Endothelial cell of umbilical vein (primary cell): Measurements from ENCODE around the gene TMEM74B. TPM values are rescaled to one million over a fixed set of nuclear protein-coding genes. Genes with fewer than 3 reads are reported as not detected.

ENCODE experiments used
- BruUV-seq: library from RNA; stranded (reverse); fragments of 400-500 nt; replicated peaks from 2 replicates; lab custom pipeline; 2021; lab: Mats Ljungman, UMichigan
- CTCF ChIA-PET: fragments of 300-600, 350-600 bp; sonication (Branson Sonifier 250); formaldehyde crosslinking; loops from one replicate; lab custom pipeline; 2021; ENCODE audit warnings: antibody characterized with exemption, inconsistent platforms; lab: Charles Lee
- POLR2A ChIA-PET: fragments of 300-600, 350-600 bp; sonication (Branson Sonifier 250); formaldehyde crosslinking; loops from one replicate; lab custom pipeline; 2021; ENCODE audit warnings: antibody characterized with exemption, inconsistent platforms; lab: Charles Lee
- DNase-seq: peaks from one replicate; pipeline ENCODE4 v3.0.0-alpha.2; 2011; ENCODE audit warnings: low read depth, low spot score
- FAIRE-seq: peaks from 2 replicates; lab custom pipeline; 2011; peaks lifted over from hg19 to GRCh38; lab: Jason Lieb, UNC
- H2AFZ ChIP-seq: 2 replicates; pipeline ENCODE4 v1.6.0; 2012; ENCODE audit warnings: low read depth, low read length, control low read depth, inconsistent platforms
- H3K27ac ChIP-seq: 2 replicates; pipeline ENCODE4 v1.5.1; 2011; ENCODE audit warnings: low read depth, mild to moderate bottlenecking, control low read depth, low read length, moderate library complexity; ENCODE audit not compliant: insufficient read depth
- H3K27me3 ChIP-seq, 2 experiments: 2 replicates each; pipeline versions ENCODE4 v1.6.0 to v1.6.1; 2011; ENCODE audit warnings: low read length in 2 of 2, mixed read lengths in 1 of 2; ENCODE audit not compliant: control insufficient read depth in 2 of 2, insufficient read depth in 2 of 2
- H3K36me3 ChIP-seq, 2 experiments: 2 replicates in 1 of 2; 3 replicates in 1 of 2; pipeline ENCODE4 v1.5.1; 2011; ENCODE audit warnings: low read length in 2 of 2, mild to moderate bottlenecking in 1 of 2, moderate library complexity in 1 of 2; ENCODE audit not compliant: control insufficient read depth in 2 of 2, insufficient read depth in 2 of 2; ENCODE audit errors: extremely low read depth in 1 of 2
- H3K4me1 ChIP-seq: 3 replicates; pipeline ENCODE4 v1.5.1; 2011; ENCODE audit warnings: mild to moderate bottlenecking, low read length; ENCODE audit not compliant: control insufficient read depth, insufficient read depth; ENCODE audit errors: extremely low read depth
- H3K4me2 ChIP-seq: 2 replicates; pipeline ENCODE4 v1.6.1; 2011; ENCODE audit warnings: low read length, control low read depth, mixed read lengths; ENCODE audit not compliant: insufficient read depth
- H3K4me3 ChIP-seq, 3 experiments: fragments of 200-600 bp in 1 of 3; sonication (generic), shearing (Covaris generic) in 1 of 3; replicated peaks in 1 of 3; 2 replicates each; pipeline ENCODE4 v1.5.1; 2011 to 2016; ENCODE audit warnings: control low read depth in 3 of 3, low read length in 3 of 3, mild to moderate bottlenecking in 2 of 3, inconsistent platforms in 1 of 3, low read depth in 1 of 3, moderate library complexity in 1 of 3; ENCODE audit not compliant: insufficient read depth in 1 of 3
- H3K79me2 ChIP-seq: 2 replicates; pipeline ENCODE4 v1.6.0; 2012; ENCODE audit warnings: low read length, inconsistent platforms; ENCODE audit not compliant: control insufficient read depth, insufficient read depth
- H3K9ac ChIP-seq: replicated peaks from 2 replicates; pipeline ENCODE3; 2011; ENCODE audit warnings: low read length, control low read depth; ENCODE audit not compliant: insufficient read depth; ENCODE audit errors: extremely low read depth
- H3K9me1 ChIP-seq: replicated peaks from 3 replicates; pipeline ENCODE4 v1.6.0; 2011; ENCODE audit warnings: mild to moderate bottlenecking, low read length; ENCODE audit not compliant: control insufficient read depth, insufficient read depth; ENCODE audit errors: extremely low read depth
- H3K9me3 ChIP-seq: replicated peaks from 2 replicates; pipeline ENCODE4 v1.5.1; 2012; ENCODE audit warnings: low read length, inconsistent platforms; ENCODE audit not compliant: control insufficient read depth, insufficient read depth
- H4K20me1 ChIP-seq: replicated peaks from 2 replicates; pipeline ENCODE3; 2011; ENCODE audit warnings: mild to moderate bottlenecking, low read length; ENCODE audit not compliant: control insufficient read depth, insufficient read depth; ENCODE audit errors: extremely low read depth
- CTCF ChIP-seq, 2 donors: IDR thresholded peaks; 1 replicate in 1 of 2; 2 replicates in 1 of 2; pipeline ENCODE4 v1.5.1; 2011; ENCODE audit warnings: low read length in 2 of 2, mild to moderate bottlenecking in 2 of 2, moderate library complexity in 2 of 2, control low read depth in 1 of 2, inconsistent platforms in 1 of 2, low read depth in 1 of 2; ENCODE audit not compliant: insufficient read depth in 1 of 2; ENCODE audit errors: extremely low read depth in 1 of 2
- EZH2 ChIP-seq: IDR thresholded peaks from 2 replicates; pipeline ENCODE4 v1.6.1; 2012; ENCODE audit warnings: borderline replicate concordance, low read depth, mild to moderate bottlenecking, moderate library complexity, low read length, inconsistent platforms; ENCODE audit not compliant: severe bottlenecking
- FOS ChIP-seq: IDR thresholded peaks from 2 replicates; pipeline ENCODE4 v1.6.1; 2011; ENCODE audit warnings: mild to moderate bottlenecking, low read length, moderate library complexity, borderline replicate concordance; ENCODE audit not compliant: insufficient read depth
- GATA2 ChIP-seq: IDR thresholded peaks from 2 replicates; pipeline ENCODE4 v1.7.0; 2011; ENCODE audit warnings: low read depth, mild to moderate bottlenecking, moderate library complexity, mixed read lengths, low read length; ENCODE audit not compliant: insufficient read length, insufficient read depth
- JUN ChIP-seq: IDR thresholded peaks from 2 replicates; pipeline ENCODE4 v1.6.1; 2011; ENCODE audit warnings: borderline replicate concordance, low read depth; ENCODE audit not compliant: insufficient read length, insufficient read depth
- MAX ChIP-seq: IDR thresholded peaks from 2 replicates; pipeline ENCODE4 v1.6.1; 2011; ENCODE audit not compliant: insufficient read depth, insufficient read length
- MYC ChIP-seq: IDR thresholded peaks from one replicate; pipeline ENCODE4 v1.6.1; 2011; ENCODE audit warnings: mild to moderate bottlenecking, low read depth, low read length
- POLR2A ChIP-seq: IDR thresholded peaks from 2 replicates; pipeline ENCODE4 v1.6.1; 2012; ENCODE audit warnings: low read depth, mild to moderate bottlenecking, control low read depth, low read length
- POLR2AphosphoS5 ChIP-seq: IDR thresholded peaks from 2 replicates; pipeline ENCODE4 v1.6.1; 2012; ENCODE audit warnings: low read depth, mild to moderate bottlenecking, control low read depth, low read length, moderate library complexity; ENCODE audit not compliant: insufficient read depth
- dilution Hi-C: fragments of 300-500 bp; cut with MboI; formaldehyde crosslinking; loops from one replicate; pipeline ENCODE4 v1.15.0; 2019; ENCODE audit warnings: low sequenced_read_pairs; ENCODE audit not compliant: extremely low pct_ligation_motif_present
- intact Hi-C: fragments of 100-400 bp; cut with micrococcal nuclease; formaldehyde crosslinking; loops from one replicate; pipeline ENCODE4 v1.10.0; 2022
- polyA plus RNA-seq, 4 experiments: library from polyadenylated mRNA; depleted of rRNA in 3 of 4; stranded (reverse) in 3 of 4; unstranded in 1 of 4; fragments of >200 nt; gene quantifications; 2 replicates each; pipeline versions ENCODE4 v1.2.1 to v1.2.3, GENCODE V29; 2011 to 2012; ENCODE audit warnings: missing spikeins in 1 of 4
- total RNA-seq: library from RNA; stranded (reverse); gene quantifications from 2 replicates; pipeline ENCODE4 v1.2.3, GENCODE V29; 2021

The TMEM74B gene
- total and polyA plus RNA-seq, 2 donors (not counting 3 experiments of a cell fraction or from before 2014, with no cell fraction given): 0.26 to 1.1 TPM

GRCh38 chr20:1169224-1169623 is 15.6 kb downstream of the TMEM74B start:
- no peaks in the 10 kb centered on the region for H3K79me2 ChIP-seq
- H3K4me1 ChIP-seq: peaks cover 17% of the 10 kb centered on the region
- H3K27ac ChIP-seq: no peak overlapping the region
- intact Hi-C loops: no loop called here
- peaks cover 2 to 23% of the 10 kb centered on the region in 2 experiments for H3K36me3 ChIP-seq
- no peak for FAIRE-seq
- H3K9me1 ChIP-seq: no peaks in the 10 kb centered on the region
- CTCF ChIA-PET: no interaction called here
- no peak overlapping the region for H3K4me2 ChIP-seq
- no peaks in the 10 kb centered on the region for H4K20me1 ChIP-seq
- no peak for TF ChIP-seq GATA2
- TF ChIP-seq JUN: no peak
- no peak for TF ChIP-seq POLR2A
- no peak for TF ChIP-seq FOS
- no peak for TF ChIP-seq CTCF (IDR thresholded peaks at IDR 0.05; ENCODE audit: extremely low read depth in 1 of 2, insufficient read depth in 1 of 2, low read depth in 1 of 2, low read length in 2 of 2)
- TF ChIP-seq EZH2: no peak
- TF ChIP-seq MYC: no peak
- no peak for TF ChIP-seq MAX
- TF ChIP-seq POLR2AphosphoS5: no peak
- DNase-seq: no peak
- H3K9ac ChIP-seq: no peak overlapping the region
- H2AFZ ChIP-seq: no peak overlapping the region
- no peak overlapping the region for H3K4me3 ChIP-seq
- no TSS peak for BruUV-seq
- no peaks in the 10 kb centered on the region for H3K9me3 ChIP-seq
- dilution Hi-C loops: no loop called here
- H3K27me3 ChIP-seq: no peaks in the 10 kb centered on the region
- POLR2A ChIA-PET: no interaction called here
